Measurements from ENCODE around the gene DOCK3.
"Not testable (repeated sequence)": the region's sequence is repeated elsewhere in the genome, so short reads cannot be mapped to it uniquely, and the experiment has no call there.

DOCK3 gene

GRCh38 chr3:50961386-50961785, 286.7 kb downstream of the DOCK3 start:
- Histone ChIP-seq H3K4me3 (ENCODE audit: low read length) (no peak overlapping the region), H3K9me3 (ENCODE audit: insufficient read depth, low read length) (no peaks in the 10 kb centered on the region), H3K4me2 (ENCODE audit: low read length) (no peak overlapping the region), H3K4me1 (ENCODE audit: low read length) (no peaks in the 10 kb centered on the region), H4K20me1 (ENCODE audit: insufficient read depth, low read length) (no peaks in the 10 kb centered on the region), H3K9ac (ENCODE audit: low read length) (no peak overlapping the region), H3K27ac (ENCODE audit: low read length) (no peak overlapping the region), H3K36me3 (replicated peaks; ENCODE audit: low read depth, low read length) (no peaks in the 10 kb centered on the region), H3K79me2 (ENCODE audit: low read length) (no peaks in the 10 kb centered on the region), H2AFZ (ENCODE audit: low read depth, low read length) (no peak overlapping the region), H3K27me3 (ENCODE audit: low read depth, low read length) (peaks cover 15% of the 10 kb centered on the region; the same call in 1 of the 2 replicates)
- TF ChIP-seq CTCF (IDR thresholded peaks at IDR 0.05; ENCODE audit: low read depth, low read length): no peak
- no peak for TF ChIP-seq EZH2phosphoT487 (IDR thresholded peaks at IDR 0.05; ENCODE audit: low read depth)

DNA sequence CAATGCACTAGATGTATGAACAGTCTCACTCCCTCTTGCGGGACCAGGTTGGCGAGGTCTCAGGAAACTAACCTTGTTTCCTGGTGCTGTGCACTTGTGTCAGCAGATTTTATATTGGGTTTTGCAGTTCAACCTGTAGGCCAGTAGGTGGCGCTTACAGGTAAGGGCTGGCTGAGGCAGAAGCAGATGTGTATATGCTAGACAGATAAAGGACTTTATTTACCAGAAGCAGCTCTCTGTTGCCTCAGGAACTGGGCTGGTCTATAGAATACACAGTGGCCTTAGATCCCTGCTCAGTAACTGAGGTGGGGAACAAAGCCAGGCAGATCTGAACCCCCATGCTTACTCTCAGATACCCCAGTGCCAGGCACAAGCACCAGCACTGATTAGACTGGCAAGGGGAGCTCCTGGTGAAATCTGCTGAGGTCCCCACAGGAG, 296.8 kb downstream of the DOCK3 start:
- H3K9ac ChIP-seq (ENCODE audit: low read length): no peak overlapping the region
- H3K4me1 ChIP-seq (ENCODE audit: low read length): no peaks in the 10 kb centered on the region
- H2AFZ ChIP-seq (ENCODE audit: low read depth, low read length): peak overlapping the region; percentile 49; the same call in 1 of the 2 replicates
- H3K36me3 ChIP-seq (replicated peaks; ENCODE audit: low read depth, low read length): no peaks in the 10 kb centered on the region
- H3K27ac ChIP-seq (ENCODE audit: low read length): no peak overlapping the region
- H3K79me2 ChIP-seq (ENCODE audit: low read length): no peaks in the 10 kb centered on the region
- H3K4me2 ChIP-seq (ENCODE audit: low read length): no peak overlapping the region
- no peaks in the 10 kb centered on the region for H3K9me3 ChIP-seq (ENCODE audit: insufficient read depth, low read length)
- TF ChIP-seq EZH2phosphoT487 (IDR thresholded peaks at IDR 0.05; ENCODE audit: low read depth) (no peak), CTCF (IDR thresholded peaks at IDR 0.05; ENCODE audit: low read depth, low read length) (peak; percentile 97)
- H3K4me3 ChIP-seq (ENCODE audit: low read length): no peak overlapping the region
- no peaks in the 10 kb centered on the region for H3K27me3 ChIP-seq (ENCODE audit: low read depth, low read length)
- H4K20me1 ChIP-seq (ENCODE audit: insufficient read depth, low read length): no peaks in the 10 kb centered on the region

DNA sequence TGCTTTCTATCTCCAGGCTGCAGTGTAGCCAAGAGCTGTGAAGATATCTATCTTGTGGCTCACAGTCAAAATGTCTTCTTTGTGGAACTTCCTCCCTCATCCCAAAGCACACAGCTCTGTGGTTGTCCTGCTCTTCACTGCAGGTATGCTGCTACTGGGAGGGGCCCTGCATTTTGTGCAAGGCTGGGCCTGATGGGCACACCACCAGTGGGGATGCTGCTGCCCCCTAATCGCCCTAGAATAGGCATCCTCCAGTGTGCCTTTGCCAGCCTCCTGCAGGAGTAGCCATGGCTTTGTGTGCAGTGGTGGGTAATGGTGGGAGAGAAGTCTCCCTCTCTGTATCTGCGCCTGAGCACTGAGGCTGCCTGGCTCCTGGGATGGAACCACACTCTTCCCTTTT, 297.3 kb downstream of the DOCK3 start:
- Histone ChIP-seq H3K79me2 (ENCODE audit: low read length) (no peaks in the 10 kb centered on the region), H3K27ac (ENCODE audit: low read length) (no peak overlapping the region), H3K9ac (ENCODE audit: low read length) (no peak overlapping the region), H2AFZ (ENCODE audit: low read depth, low read length) (no peak overlapping the region), H3K4me1 (ENCODE audit: low read length) (no peaks in the 10 kb centered on the region), H3K36me3 (replicated peaks; ENCODE audit: low read depth, low read length) (no peaks in the 10 kb centered on the region), H3K27me3 (ENCODE audit: low read depth, low read length) (no peaks in the 10 kb centered on the region), H3K4me2 (ENCODE audit: low read length) (no peak overlapping the region), H3K9me3 (ENCODE audit: insufficient read depth, low read length) (no peaks in the 10 kb centered on the region), H3K4me3 (ENCODE audit: low read length) (no peak overlapping the region), H4K20me1 (ENCODE audit: insufficient read depth, low read length) (no peaks in the 10 kb centered on the region)
- TF ChIP-seq EZH2phosphoT487 (IDR thresholded peaks at IDR 0.05; ENCODE audit: low read depth) (no peak), CTCF (IDR thresholded peaks at IDR 0.05; ENCODE audit: low read depth, low read length) (no peak)

DNA sequence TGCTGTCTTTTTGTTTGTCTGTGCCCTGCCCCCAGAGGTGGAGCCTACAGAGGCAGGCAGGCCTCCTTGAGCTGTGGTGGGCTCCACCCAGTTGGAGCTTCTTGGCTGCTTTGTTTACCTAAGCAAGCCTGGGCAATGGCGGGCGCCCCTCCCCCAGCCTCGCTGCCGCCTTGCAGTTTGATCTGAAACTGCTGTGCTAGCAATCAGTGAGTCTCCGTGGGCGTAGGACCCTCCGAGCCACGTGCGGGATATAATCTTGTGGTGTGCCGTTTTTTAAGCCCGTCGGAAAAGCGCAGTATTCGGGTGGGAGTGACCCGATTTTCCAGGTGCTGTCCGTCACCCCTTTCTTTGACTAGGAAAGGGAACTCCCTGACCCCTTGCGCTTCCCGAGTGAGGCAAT, 303.9 kb downstream of the DOCK3 start:
- H4K20me1 ChIP-seq (ENCODE audit: insufficient read depth, low read length); H2AFZ ChIP-seq (ENCODE audit: low read depth, low read length); H3K4me3 ChIP-seq (ENCODE audit: low read length); H3K9ac ChIP-seq (ENCODE audit: low read length); H3K9me3 ChIP-seq (ENCODE audit: insufficient read depth, low read length); H3K79me2 ChIP-seq (ENCODE audit: low read length); H3K36me3 ChIP-seq (replicated peaks; ENCODE audit: low read depth, low read length); H3K4me2 ChIP-seq (ENCODE audit: low read length); H3K4me1 ChIP-seq (ENCODE audit: low read length); H3K27ac ChIP-seq (ENCODE audit: low read length): not testable (repeated sequence)
- peaks cover 17% of the 10 kb centered on the region for H3K27me3 ChIP-seq (ENCODE audit: low read depth, low read length)
